ENCODE data around the gene SCUBE1.

- TF ChIP-seq BHLHE40 (IDR thresholded peaks at IDR 0.05; ENCODE audit: low read depth, low read length) = no peak
- TF ChIP-seq RAD21 (IDR thresholded peaks at IDR 0.05; ENCODE audit: low read length) = no peak
- no peak for TF ChIP-seq POLR2A (IDR thresholded peaks at IDR 0.05; ENCODE audit: low read depth, low read length)
- no peak for TF ChIP-seq CTCF (conservative IDR thresholded peaks at IDR 0.05; ENCODE audit: low read depth, low read length)
- TF ChIP-seq NFE2L2 (IDR thresholded peaks at IDR 0.05; ENCODE audit: low read depth, low read length) = no peak
- TF ChIP-seq USF2 (IDR thresholded peaks at IDR 0.05; ENCODE audit: low read depth, low read length) = no peak
- TF ChIP-seq SMC3 (IDR thresholded peaks at IDR 0.05; ENCODE audit: low read depth, low read length) = no peak
- no peak for TF ChIP-seq ELK1 (IDR thresholded peaks at IDR 0.05; ENCODE audit: borderline replicate concordance, low read depth, low read length)
- TF ChIP-seq MAFK (IDR thresholded peaks at IDR 0.05; ENCODE audit: low read depth, low read length) = no peak
- TF ChIP-seq MAZ (IDR thresholded peaks at IDR 0.05; ENCODE audit: borderline replicate concordance, low read depth, low read length) = no peak
- TF ChIP-seq MXI1 (IDR thresholded peaks at IDR 0.05; ENCODE audit: borderline replicate concordance, low read depth, low read length) = no peak
- TF ChIP-seq RCOR1 (IDR thresholded peaks at IDR 0.05; ENCODE audit: insufficient replicate concordance, low read length) = no peak
Measured at GRCh38 chr22:43238526-43239006, 104.6 kb downstream of the SCUBE1 start.

Data from IMR-90 (cell line).